Measurements from ENCODE around the gene OSBPL10. TPM values are rescaled to one million over a fixed set of nuclear protein-coding genes. Genes with fewer than 3 reads are reported as not detected.

The OSBPL10 gene
- total and polyA plus RNA-seq, 2 donors (not counting 1 experiment from before 2014, with no cell fraction given), result 88.5 to 310 TPM

DNA sequence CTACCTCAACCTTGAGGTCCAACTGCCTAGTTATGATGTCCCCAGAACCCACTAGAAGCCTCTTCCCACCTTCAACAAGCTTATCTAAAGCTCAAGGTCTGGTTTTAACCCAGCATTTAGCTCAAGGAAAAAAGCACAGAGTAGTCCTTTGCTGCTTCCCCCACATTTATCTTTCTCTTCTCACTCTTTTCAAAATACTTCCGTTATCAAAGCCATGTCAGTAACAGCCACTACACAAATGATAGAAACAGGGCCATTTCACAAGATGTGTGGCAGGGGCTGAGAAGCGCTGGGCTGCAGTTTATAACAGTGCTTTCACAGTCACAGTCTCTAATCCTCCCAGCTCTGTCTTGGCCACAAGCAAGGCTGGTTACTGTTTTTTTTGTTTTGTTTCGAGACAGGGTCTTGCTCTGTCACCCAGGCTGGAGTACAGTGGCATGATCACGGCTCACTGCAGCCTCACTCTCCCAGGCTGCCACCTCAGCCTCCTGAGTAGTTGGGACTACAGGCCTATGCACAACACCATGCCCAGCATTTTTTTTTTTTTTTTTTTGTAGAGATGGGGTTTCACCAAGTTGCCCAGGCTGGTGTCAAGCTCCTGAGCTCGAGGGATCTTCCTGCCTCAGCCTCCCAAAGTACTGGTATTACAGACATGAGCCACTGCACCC, 218.8 kb downstream of the OSBPL10 start:
- Mint-ChIP-seq H3K4me3 (no peak overlapping the region), H3K27ac (peak overlapping the region; percentile 74), H3K9me3 (ENCODE audit: insufficient read depth) (no peaks in the 10 kb centered on the region), H3K4me1 (peaks cover 69% of the 10 kb centered on the region), H3K27me3 (no peaks in the 10 kb centered on the region)
- no peak overlapping the region for H3K4me2 ChIP-seq (replicated peaks; ENCODE audit: low read depth, low read length, poor library complexity, severe bottlenecking)
- no peak overlapping the region for H2AFZ ChIP-seq (ENCODE audit: insufficient read depth, low read depth, low read length, poor library complexity, severe bottlenecking)
- H3K9ac ChIP-seq (ENCODE audit: low read length), result no peak overlapping the region
- TF ChIP-seq, protein P1, sequence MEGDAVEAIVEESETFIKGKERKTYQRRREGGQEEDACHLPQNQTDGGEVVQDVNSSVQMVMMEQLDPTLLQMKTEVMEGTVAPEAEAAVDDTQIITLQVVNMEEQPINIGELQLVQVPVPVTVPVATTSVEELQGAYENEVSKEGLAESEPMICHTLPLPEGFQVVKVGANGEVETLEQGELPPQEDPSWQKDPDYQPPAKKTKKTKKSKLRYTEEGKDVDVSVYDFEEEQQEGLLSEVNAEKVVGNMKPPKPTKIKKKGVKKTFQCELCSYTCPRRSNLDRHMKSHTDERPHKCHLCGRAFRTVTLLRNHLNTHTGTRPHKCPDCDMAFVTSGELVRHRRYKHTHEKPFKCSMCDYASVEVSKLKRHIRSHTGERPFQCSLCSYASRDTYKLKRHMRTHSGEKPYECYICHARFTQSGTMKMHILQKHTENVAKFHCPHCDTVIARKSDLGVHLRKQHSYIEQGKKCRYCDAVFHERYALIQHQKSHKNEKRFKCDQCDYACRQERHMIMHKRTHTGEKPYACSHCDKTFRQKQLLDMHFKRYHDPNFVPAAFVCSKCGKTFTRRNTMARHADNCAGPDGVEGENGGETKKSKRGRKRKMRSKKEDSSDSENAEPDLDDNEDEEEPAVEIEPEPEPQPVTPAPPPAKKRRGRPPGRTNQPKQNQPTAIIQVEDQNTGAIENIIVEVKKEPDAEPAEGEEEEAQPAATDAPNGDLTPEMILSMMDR (IDR thresholded peaks at IDR 0.05), result no peak
- no peak for TF ChIP-seq EZH2 (IDR thresholded peaks at IDR 0.05; ENCODE audit: borderline replicate concordance, insufficient read depth, low read depth, low read length, poor library complexity, severe bottlenecking)
- WGBS (ENCODE audit: insufficient coverage), result 90% methylated on average over 4 of the region's 5 CpGs
- peaks cover 49% of the 10 kb centered on the region for H3K79me2 ChIP-seq (ENCODE audit: control insufficient read depth, insufficient read depth, low read length)
- peaks cover 37% of the 10 kb centered on the region for H4K20me1 ChIP-seq (ENCODE audit: control insufficient read depth, insufficient read depth, low read length, poor library complexity, severe bottlenecking)
- no peak for ATAC-seq (ENCODE audit: low read depth)
- H3K27ac ChIP-seq (ENCODE audit: low read length in 2 of 2), result no peak overlapping the region
- POLR2A ChIA-PET, result no interaction called here
- DNase-seq, result no peak
- intact Hi-C loops (cut with micrococcal nuclease), result no loop called here
- no peaks in the 10 kb centered on the region for H3K9me3 ChIP-seq (ENCODE audit: control extremely low read depth in 1 of 3, control insufficient read depth in 2 of 3, insufficient read depth in 1 of 3, low read length in 2 of 3)
- peaks cover 4 to 22% of the 10 kb centered on the region in 2 experiments for H3K36me3 ChIP-seq (replicated peaks in 1 of 2; ENCODE audit: control extremely low read depth in 1 of 2, control insufficient read depth in 1 of 2, extremely low read depth in 1 of 2, insufficient read depth in 2 of 2, low read length in 1 of 2)
- CTCF ChIA-PET, result interaction anchor here (1.0 kb wide), 1 partner anchor 18 kb away, joined by 3 read pairs; no protein-coding TSS in a partner anchor
- H3K4me3 ChIP-seq (ENCODE audit: control extremely low read depth in 1 of 5, extremely low read depth in 1 of 5, insufficient read depth in 1 of 5, low read depth in 2 of 5, low read length in 4 of 5), result no peak overlapping the region
- H3K4me1 ChIP-seq (ENCODE audit: control insufficient read depth in 2 of 2, insufficient read depth in 2 of 2, low read length in 2 of 2), result peaks cover 7 to 8% of the 10 kb centered on the region in 2 donors
- H3K27me3 ChIP-seq (replicated peaks in 1 of 4; ENCODE audit: control extremely low read depth in 1 of 4, control insufficient read depth in 3 of 4, insufficient read depth in 4 of 4, low read length in 3 of 4), result no peaks in the 10 kb centered on the region

DNA sequence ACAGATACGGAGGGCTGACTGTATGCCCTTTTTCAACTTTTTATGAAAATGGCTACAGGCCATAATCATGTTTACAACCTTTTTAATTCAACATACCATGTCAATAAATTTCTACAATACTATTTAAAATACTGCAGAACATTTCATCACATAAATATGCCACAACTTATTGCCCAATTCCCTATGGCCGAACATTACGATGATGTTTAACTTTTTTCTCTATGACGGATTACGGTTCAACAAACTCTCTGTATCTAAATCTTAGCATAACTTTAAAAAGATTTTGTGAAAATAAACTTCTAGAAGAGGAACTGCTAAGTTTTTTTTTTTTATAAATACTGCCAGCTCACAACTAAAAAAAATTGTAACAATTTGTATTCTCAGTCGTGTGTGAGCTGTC, 220.4 kb downstream of the OSBPL10 start:
- no peaks in the 10 kb centered on the region for H3K9me3 Mint-ChIP-seq (ENCODE audit: insufficient read depth)
- 83% methylated on average over 1 of the region's 6 CpGs for WGBS (ENCODE audit: insufficient coverage)
- no peak overlapping the region for H3K4me3 Mint-ChIP-seq
- H3K79me2 ChIP-seq (ENCODE audit: control insufficient read depth, insufficient read depth, low read length), result peaks cover 35% of the 10 kb centered on the region
- no peak overlapping the region for H3K4me2 ChIP-seq (replicated peaks; ENCODE audit: low read depth, low read length, poor library complexity, severe bottlenecking)
- POLR2A ChIA-PET, result no interaction called here
- H3K36me3 ChIP-seq (replicated peaks in 1 of 2; ENCODE audit: control extremely low read depth in 1 of 2, control insufficient read depth in 1 of 2, extremely low read depth in 1 of 2, insufficient read depth in 2 of 2, low read length in 1 of 2), result peaks cover 1 to 10% of the 10 kb centered on the region in 2 experiments
- no peak overlapping the region for H3K4me3 ChIP-seq (ENCODE audit: control extremely low read depth in 1 of 5, extremely low read depth in 1 of 5, insufficient read depth in 1 of 5, low read depth in 2 of 5, low read length in 4 of 5)
- ATAC-seq (ENCODE audit: low read depth) (no peak), DNase-seq (no peak)
- H2AFZ ChIP-seq (ENCODE audit: insufficient read depth, low read depth, low read length, poor library complexity, severe bottlenecking), result no peak overlapping the region
- H3K27ac ChIP-seq (ENCODE audit: low read length in 2 of 2), result no peak overlapping the region
- H3K27me3 ChIP-seq (replicated peaks in 1 of 4; ENCODE audit: control extremely low read depth in 1 of 4, control insufficient read depth in 3 of 4, insufficient read depth in 4 of 4, low read length in 3 of 4), result no peaks in the 10 kb centered on the region
- H3K4me1 ChIP-seq (ENCODE audit: control insufficient read depth in 2 of 2, insufficient read depth in 2 of 2, low read length in 2 of 2), result peaks cover 20 to 23% of the 10 kb centered on the region in 2 donors
- H3K4me1 Mint-ChIP-seq, result peaks cover 71% of the 10 kb centered on the region
- no peak for TF ChIP-seq EZH2 (IDR thresholded peaks at IDR 0.05; ENCODE audit: borderline replicate concordance, insufficient read depth, low read depth, low read length, poor library complexity, severe bottlenecking)
- TF ChIP-seq, protein P1 (IDR thresholded peaks at IDR 0.05), result no peak
- H3K9ac ChIP-seq (ENCODE audit: low read length), result no peak overlapping the region
- peaks cover 39% of the 10 kb centered on the region for H4K20me1 ChIP-seq (ENCODE audit: control insufficient read depth, insufficient read depth, low read length, poor library complexity, severe bottlenecking)
- no peaks in the 10 kb centered on the region for H3K27me3 Mint-ChIP-seq
- CTCF ChIA-PET, result no interaction called here
- no peak overlapping the region for H3K27ac Mint-ChIP-seq
- H3K9me3 ChIP-seq (ENCODE audit: control extremely low read depth in 1 of 3, control insufficient read depth in 2 of 3, insufficient read depth in 1 of 3, low read length in 2 of 3), result no peaks in the 10 kb centered on the region
- intact Hi-C loops (cut with micrococcal nuclease), result no loop called here

Data from B cell (primary cell).